Nephron (organoid): ENCODE data around the gene LCN15.

Experiments used
- H3K27ac Mint-ChIP-seq, 3 experiments: 2 replicates each; pipeline ENCODE4 v1.8.0; 2020; ENCODE audit warnings: mixed read lengths in 3 of 3, mild to moderate bottlenecking in 2 of 3, moderate library complexity in 1 of 3
- H3K27me3 Mint-ChIP-seq: 2 replicates; pipeline ENCODE4 v1.8.0; 2021; ENCODE audit warnings: low read depth, mild to moderate bottlenecking, moderate library complexity, mixed read lengths
- H3K36me3 Mint-ChIP-seq: 2 replicates; pipeline ENCODE4 v1.8.0; 2020; ENCODE audit warnings: low read depth, mixed read lengths
- H3K4me1 Mint-ChIP-seq: 2 replicates; pipeline ENCODE4 v1.8.0; 2020; ENCODE audit warnings: mixed read lengths
- H3K4me3 Mint-ChIP-seq, 3 experiments: 2 replicates each; pipeline ENCODE4 v1.8.0; 2020; ENCODE audit warnings: mild to moderate bottlenecking in 3 of 3, mixed read lengths in 3 of 3, moderate library complexity in 2 of 3
- H3K9me3 Mint-ChIP-seq: 2 replicates; pipeline ENCODE4 v1.8.0; 2020; ENCODE audit warnings: mixed read lengths
- CTCF ChIP-seq, 3 experiments: fragments of 200-600 bp; sonication (generic); IDR thresholded peaks; one replicate each; pipeline ENCODE4 v1.5.0; 2021; ENCODE audit warnings: antibody characterized with exemption in 3 of 3; ENCODE audit not compliant: unreplicated experiment in 3 of 3

The LCN15 gene

GRCh38 chr9:136754626-136755301, 9.6 kb downstream of the LCN15 start:
- peaks cover 5% of the 10 kb centered on the region for H3K27me3 Mint-ChIP-seq
- no peak for TF ChIP-seq CTCF (IDR thresholded peaks at IDR 0.05; ENCODE audit: unreplicated experiment in 3 of 3)
- H3K27ac Mint-ChIP-seq, result no peak overlapping the region
- peaks cover 17% of the 10 kb centered on the region for H3K9me3 Mint-ChIP-seq
- H3K4me1 Mint-ChIP-seq, result no peaks in the 10 kb centered on the region
- no peaks in the 10 kb centered on the region for H3K36me3 Mint-ChIP-seq
- H3K4me3 Mint-ChIP-seq, result no peak overlapping the region

- no peak overlapping the region for H3K27ac Mint-ChIP-seq
- H3K27me3 Mint-ChIP-seq, result peaks cover 5% of the 10 kb centered on the region
- peaks cover 17% of the 10 kb centered on the region for H3K9me3 Mint-ChIP-seq
- no peak for TF ChIP-seq CTCF (IDR thresholded peaks at IDR 0.05; ENCODE audit: unreplicated experiment in 3 of 3)
- no peaks in the 10 kb centered on the region for H3K4me1 Mint-ChIP-seq
- no peak overlapping the region for H3K4me3 Mint-ChIP-seq
- no peaks in the 10 kb centered on the region for H3K36me3 Mint-ChIP-seq
These were observed 10.2 kb downstream of the LCN15 start for GRCh38 chr9:136754059-136754572.

GRCh38 chr9:136753371-136754058, 10.8 kb downstream of the LCN15 start:
- no peak overlapping the region for H3K4me3 Mint-ChIP-seq
- peaks cover 5% of the 10 kb centered on the region for H3K27me3 Mint-ChIP-seq
- no peak overlapping the region for H3K27ac Mint-ChIP-seq
- peaks cover 17% of the 10 kb centered on the region for H3K9me3 Mint-ChIP-seq
- no peak for TF ChIP-seq CTCF (IDR thresholded peaks at IDR 0.05; ENCODE audit: unreplicated experiment in 3 of 3)
- H3K36me3 Mint-ChIP-seq, result no peaks in the 10 kb centered on the region
- no peaks in the 10 kb centered on the region for H3K4me1 Mint-ChIP-seq

- Mint-ChIP-seq H3K4me3 (no peak overlapping the region), H3K4me1 (no peaks in the 10 kb centered on the region), H3K27me3 (peaks cover 5% of the 10 kb centered on the region), H3K27ac (no peak overlapping the region), H3K36me3 (no peaks in the 10 kb centered on the region), H3K9me3 (peaks cover 17% of the 10 kb centered on the region)
- no peak for TF ChIP-seq CTCF (IDR thresholded peaks at IDR 0.05; ENCODE audit: unreplicated experiment in 3 of 3)
These were observed 12.5 kb downstream of the LCN15 start for GRCh38 chr9:136751814-136752213.

- no peak for TF ChIP-seq CTCF (IDR thresholded peaks at IDR 0.05; ENCODE audit: unreplicated experiment in 3 of 3)
- Mint-ChIP-seq H3K4me3 (no peak overlapping the region), H3K36me3 (no peaks in the 10 kb centered on the region), H3K4me1 (no peaks in the 10 kb centered on the region), H3K9me3 (peaks cover 17% of the 10 kb centered on the region), H3K27ac (no peak overlapping the region), H3K27me3 (peaks cover 5% of the 10 kb centered on the region)
These were observed 13.1 kb downstream of the LCN15 start for GRCh38 chr9:136751244-136751643.
